Suprapubic skin (tissue), 4 donors: ENCODE data around the gene IGFBP7. TPM values are rescaled to one million over a fixed set of nuclear protein-coding genes. Genes with fewer than 3 reads are reported as not detected.
"Not testable (repeated sequence)": the region's sequence is repeated elsewhere in the genome, so short reads cannot be mapped to it uniquely, and the experiment has no call there.

Experiments
- DNase-seq, 2 donors: peaks; one replicate each; pipeline ENCODE4 v3.0.0-alpha.2; 2019; ENCODE audit warnings: low spot score in 2 of 2
- H3K27ac ChIP-seq: fragments of 200-600 bp; sonication (generic); one replicate; pipeline ENCODE4 v1.5.1; 2019
- H3K27me3 ChIP-seq: fragments of 200-600 bp; sonication (generic); one replicate; pipeline ENCODE4 v1.5.1; 2019
- H3K36me3 ChIP-seq: fragments of 200-600 bp; sonication (generic); one replicate; pipeline ENCODE4 v1.5.1; 2019
- H3K4me1 ChIP-seq: fragments of 200-600 bp; sonication (generic); one replicate; pipeline ENCODE4 v1.5.1; 2019
- H3K4me3 ChIP-seq: fragments of 200-600 bp; sonication (generic); one replicate; pipeline ENCODE4 v1.5.1; 2019; ENCODE audit warnings: mild to moderate bottlenecking
- H3K9me3 ChIP-seq: fragments of 200-600 bp; sonication (generic); one replicate; pipeline ENCODE4 v1.5.1; 2019
- EP300 ChIP-seq: sonication (generic); formaldehyde crosslinking; IDR thresholded peaks from one replicate; pipeline ENCODE4 v1.6.1; 2017; ENCODE audit warnings: antibody characterized with exemption
- POLR2A ChIP-seq, 2 donors: fragments of 450-650 bp; IDR thresholded peaks; one replicate each; pipeline ENCODE4 v1.6.1; 2017; ENCODE audit warnings: antibody characterized with exemption in 2 of 2, mild to moderate bottlenecking in 2 of 2, moderate library complexity in 2 of 2
- POLR2AphosphoS5 ChIP-seq, 3 donors: sonication (generic); formaldehyde crosslinking; IDR thresholded peaks; one replicate each; pipeline ENCODE4 v1.6.1; 2017; ENCODE audit warnings: antibody characterized with exemption in 3 of 3
- WGBS: methylation state at CpG from one replicate; pipeline ENCODE4 v1.1.5; 2018; 5-methylcytosine and 5-hydroxymethylcytosine counted together
- total RNA-seq, 4 donors: library from RNA; depleted of rRNA; stranded (reverse); fragments of >200 nt; gene quantifications; one replicate each; pipeline ENCODE4 v1.1.0, GENCODE V29; 2016
- TF ChIP-seq, protein P1 (sequence below), 2 donors: fragments of 200-600 bp in 1 of 2; fragments of 450-650 bp in 1 of 2; sonication (generic) in 1 of 2; IDR thresholded peaks; one replicate each; pipeline ENCODE4 v1.5.1; 2016 to 2019; ENCODE audit warnings: antibody characterized with exemption in 2 of 2, mild to moderate bottlenecking in 1 of 2, moderate library complexity in 1 of 2

Gene IGFBP7
- total RNA-seq, 4 donors from 2014 or later: 85.3 to 152 (median 125) TPM

- Histone ChIP-seq H3K4me3 (no peak overlapping the region), H3K4me1 (peaks cover 22% of the 10 kb centered on the region), H3K27me3 (no peaks in the 10 kb centered on the region), H3K36me3 (no peaks in the 10 kb centered on the region), H3K9me3 (no peaks in the 10 kb centered on the region), H3K27ac (no peak overlapping the region)
- TF ChIP-seq, protein P1, sequence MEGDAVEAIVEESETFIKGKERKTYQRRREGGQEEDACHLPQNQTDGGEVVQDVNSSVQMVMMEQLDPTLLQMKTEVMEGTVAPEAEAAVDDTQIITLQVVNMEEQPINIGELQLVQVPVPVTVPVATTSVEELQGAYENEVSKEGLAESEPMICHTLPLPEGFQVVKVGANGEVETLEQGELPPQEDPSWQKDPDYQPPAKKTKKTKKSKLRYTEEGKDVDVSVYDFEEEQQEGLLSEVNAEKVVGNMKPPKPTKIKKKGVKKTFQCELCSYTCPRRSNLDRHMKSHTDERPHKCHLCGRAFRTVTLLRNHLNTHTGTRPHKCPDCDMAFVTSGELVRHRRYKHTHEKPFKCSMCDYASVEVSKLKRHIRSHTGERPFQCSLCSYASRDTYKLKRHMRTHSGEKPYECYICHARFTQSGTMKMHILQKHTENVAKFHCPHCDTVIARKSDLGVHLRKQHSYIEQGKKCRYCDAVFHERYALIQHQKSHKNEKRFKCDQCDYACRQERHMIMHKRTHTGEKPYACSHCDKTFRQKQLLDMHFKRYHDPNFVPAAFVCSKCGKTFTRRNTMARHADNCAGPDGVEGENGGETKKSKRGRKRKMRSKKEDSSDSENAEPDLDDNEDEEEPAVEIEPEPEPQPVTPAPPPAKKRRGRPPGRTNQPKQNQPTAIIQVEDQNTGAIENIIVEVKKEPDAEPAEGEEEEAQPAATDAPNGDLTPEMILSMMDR (IDR thresholded peaks at IDR 0.05): no peak
- no peak for TF ChIP-seq EP300
- TF ChIP-seq POLR2A (IDR thresholded peaks at IDR 0.05): no peak
- TF ChIP-seq POLR2AphosphoS5 (IDR thresholded peaks at IDR 0.05): no peak
- DNase-seq: no peak
- 68% methylated on average over 2 of the region's 2 CpGs for WGBS
These were observed 46.1 kb downstream of the IGFBP7 start for GRCh38 chr4:57064120-57064519.

DNA sequence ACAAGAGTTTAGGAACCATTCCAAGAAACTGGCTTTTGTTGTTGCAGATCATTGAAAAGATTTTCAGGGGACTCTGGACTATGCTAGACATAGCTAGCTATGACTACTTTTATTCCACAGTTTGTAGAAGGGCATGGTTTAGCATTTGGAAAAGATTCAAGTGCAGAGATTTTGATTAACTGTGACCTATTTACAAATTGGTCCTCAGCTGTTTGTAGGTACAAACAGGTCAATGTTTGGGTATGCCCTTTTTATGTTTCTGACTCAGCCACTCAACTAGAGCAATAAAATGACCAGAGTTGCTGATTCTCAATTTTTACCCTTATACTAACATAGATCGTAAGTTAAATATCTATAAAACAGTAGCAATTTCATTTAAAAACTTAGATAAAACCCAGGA is 46.7 kb downstream of the IGFBP7 start:
- Histone ChIP-seq H3K27me3 (no peaks in the 10 kb centered on the region), H3K9me3 (no peaks in the 10 kb centered on the region), H3K4me1 (peaks cover 22% of the 10 kb centered on the region), H3K27ac (no peak overlapping the region), H3K4me3 (no peak overlapping the region), H3K36me3 (no peaks in the 10 kb centered on the region)
- TF ChIP-seq POLR2AphosphoS5 (IDR thresholded peaks at IDR 0.05): no peak
- no peak for TF ChIP-seq EP300
- no peak for TF ChIP-seq POLR2A (IDR thresholded peaks at IDR 0.05)
- TF ChIP-seq, protein P1 (IDR thresholded peaks at IDR 0.05): no peak
- no peak for DNase-seq
- 96% methylated on average over 1 of the region's 1 CpG for WGBS

- DNase-seq: no peak
- Histone ChIP-seq H3K4me3 (no peak overlapping the region), H3K27ac (no peak overlapping the region), H3K36me3 (no peaks in the 10 kb centered on the region), H3K4me1 (peaks cover 25% of the 10 kb centered on the region), H3K27me3 (no peaks in the 10 kb centered on the region), H3K9me3 (no peaks in the 10 kb centered on the region)
- no peak for TF ChIP-seq POLR2A (IDR thresholded peaks at IDR 0.05)
- TF ChIP-seq, protein P1 (IDR thresholded peaks at IDR 0.05): no peak
- 67% methylated on average over 5 of the region's 5 CpGs for WGBS
These were observed 48.8 kb downstream of the IGFBP7 start for GRCh38 chr4:57061395-57061794.

GRCh38 chr4:57060717-57061067 is 49.5 kb downstream of the IGFBP7 start:
- H3K4me3 ChIP-seq, H3K27me3 ChIP-seq, H3K27ac ChIP-seq, H3K36me3 ChIP-seq, DNase-seq, H3K9me3 ChIP-seq: not testable (repeated sequence)
- peaks cover 24% of the 10 kb centered on the region for H3K4me1 ChIP-seq
- 92% methylated on average over 6 of the region's 6 CpGs for WGBS

GRCh38 chr4:57059890-57060716 is 50.1 kb downstream of the IGFBP7 start:
- H3K4me1 ChIP-seq: peaks cover 21% of the 10 kb centered on the region
- no peaks in the 10 kb centered on the region for H3K36me3 ChIP-seq
- 70% methylated on average over 6 of the region's 6 CpGs for WGBS
- H3K4me3 ChIP-seq: no peak overlapping the region
- no peaks in the 10 kb centered on the region for H3K27me3 ChIP-seq
- TF ChIP-seq POLR2A (IDR thresholded peaks at IDR 0.05) (no peak), POLR2AphosphoS5 (IDR thresholded peaks at IDR 0.05) (no peak), EP300 (no peak)
- TF ChIP-seq, protein P1 (IDR thresholded peaks at IDR 0.05): no peak
- DNase-seq: no peak
- H3K27ac ChIP-seq: no peak overlapping the region
- H3K9me3 ChIP-seq: no peaks in the 10 kb centered on the region

DNA sequence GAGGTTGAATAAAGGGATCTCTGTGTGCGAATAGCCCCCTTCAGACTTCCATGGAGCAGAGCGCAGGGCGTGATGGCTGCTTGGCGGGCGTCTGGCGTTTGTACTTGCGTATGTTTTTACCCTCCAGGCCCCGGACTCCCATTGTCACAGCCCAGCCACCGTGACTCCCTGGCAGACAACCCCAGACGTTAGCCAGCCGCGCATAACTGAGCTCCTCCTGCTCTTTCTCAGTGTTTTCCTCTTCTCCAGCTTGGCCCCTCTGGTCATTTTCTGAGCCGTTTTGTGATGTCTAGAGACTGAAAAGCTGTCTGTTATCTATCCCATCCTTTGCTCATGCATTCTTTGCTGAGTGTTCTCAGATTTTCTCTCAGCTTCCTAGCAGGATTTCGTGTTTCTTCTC is 54.3 kb downstream of the IGFBP7 start:
- Histone ChIP-seq H3K4me3 (no peak overlapping the region), H3K9me3 (no peaks in the 10 kb centered on the region), H3K27me3 (no peaks in the 10 kb centered on the region), H3K36me3 (no peaks in the 10 kb centered on the region), H3K4me1 (peaks cover 5% of the 10 kb centered on the region), H3K27ac (no peak overlapping the region)
- 54% methylated on average over 14 of the region's 14 CpGs for WGBS
- TF ChIP-seq POLR2A (IDR thresholded peaks at IDR 0.05) (no peak), POLR2AphosphoS5 (IDR thresholded peaks at IDR 0.05) (no peak), EP300 (no peak)
- TF ChIP-seq, protein P1 (IDR thresholded peaks at IDR 0.05): no peak
- no peak for DNase-seq
